ENCODE results near the gene LEAP2. TPM values are rescaled to one million over a fixed set of nuclear protein-coding genes. Genes with fewer than 3 reads are reported as not detected.

Gene LEAP2, protein sequence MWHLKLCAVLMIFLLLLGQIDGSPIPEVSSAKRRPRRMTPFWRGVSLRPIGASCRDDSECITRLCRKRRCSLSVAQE
- 1 to 10 TPM; 4.4 to 4.5 TPM for total RNA-seq

DNA sequence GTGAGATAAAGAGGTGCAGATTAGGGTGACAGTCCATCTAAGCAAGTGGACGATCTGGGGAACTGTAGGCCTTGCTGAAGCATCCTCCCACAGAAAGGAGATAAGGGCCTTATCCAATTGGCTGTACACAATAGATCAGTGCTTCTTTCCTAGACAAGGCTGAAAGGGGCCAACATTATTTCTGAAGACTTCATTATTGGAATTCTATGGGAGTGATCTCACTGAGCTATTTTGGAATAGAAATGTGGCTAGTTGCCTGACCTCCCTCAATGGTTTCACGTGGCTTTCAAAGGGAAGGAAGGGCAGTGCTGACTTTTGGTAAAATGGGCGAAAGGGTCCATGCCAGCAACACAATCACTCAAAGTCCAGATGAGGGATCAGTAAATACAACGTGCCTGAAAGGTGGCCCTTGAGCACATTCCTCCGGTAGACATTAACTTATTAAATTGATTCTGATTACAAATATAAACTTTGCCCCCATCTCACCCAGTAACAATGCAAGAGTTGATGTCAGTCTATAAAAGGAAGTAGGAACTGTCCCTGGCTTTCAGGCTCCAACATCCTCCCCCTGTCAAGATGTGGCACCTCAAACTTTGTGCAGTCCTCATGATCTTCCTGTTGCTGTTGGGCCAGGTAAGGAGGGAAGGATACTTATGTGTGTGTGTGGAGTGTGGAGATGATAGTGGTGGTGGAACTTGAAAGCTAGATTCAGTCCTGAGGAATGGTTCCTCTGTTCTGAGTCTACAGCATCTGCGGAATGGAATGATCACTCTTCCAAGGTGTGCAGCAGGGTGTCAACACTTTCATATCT is at the start of gene LEAP2:
LEAP2 (plus strand) TSS at position 550 of the 811 bp plus-strand sequence; CDS start at position 577, 27 bp downstream.
- Mint-ChIP-seq H3K4me1 (peaks cover 3% of the 10 kb centered on the region), H3K36me3 (peaks cover 6% of the 10 kb centered on the region), H3K27me3 (no peaks in the 10 kb centered on the region), H3K27ac (no peak within 1 kb of the TSS), H3K4me3 (no peak within 1 kb of the TSS), H3K9me3 (no peaks in the 10 kb centered on the region)
- no peak for DNase-seq
- POLR2A ChIA-PET, result no interaction called here
- peak; percentile 32 for ATAC-seq (ENCODE audit: low read depth)

DNA sequence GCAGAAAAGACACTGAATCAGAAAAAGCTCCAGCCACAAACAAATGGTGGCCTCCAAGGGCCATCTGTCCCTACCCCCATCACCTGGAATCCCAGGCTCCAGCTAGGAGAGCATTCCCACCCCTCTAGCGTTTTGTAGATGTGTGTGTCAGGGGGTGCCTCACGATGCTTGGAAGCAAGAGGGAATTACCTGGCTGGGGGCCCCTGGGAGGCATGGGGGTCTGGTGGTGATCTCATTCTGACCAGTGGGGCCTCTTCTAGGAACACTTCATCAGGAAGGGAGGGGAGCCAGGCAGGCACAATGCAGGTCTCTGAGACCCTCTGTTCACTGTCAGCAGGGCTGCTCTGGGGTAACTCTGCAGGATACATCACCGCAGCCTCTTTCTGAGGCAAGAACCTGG is 49.0 kb upstream of the LEAP2 start:
- ATAC-seq (ENCODE audit: low read depth), result no peak
- POLR2A ChIA-PET, result interaction anchor here (0.9 to 1.3 kb wide), 5 partner anchors 9 to 1180 kb away, joined by 3 read pairs; partner anchors contain the start of genes CCNI2, GDF9, HSPA4 and UQCRQ
- Mint-ChIP-seq H3K27me3 (peaks cover 39% of the 10 kb centered on the region), H3K36me3 (peaks cover 2% of the 10 kb centered on the region), H3K4me1 (peaks cover 22% of the 10 kb centered on the region), H3K4me3 (peak overlapping the region; percentile 75), H3K27ac (no peak overlapping the region), H3K9me3 (no peaks in the 10 kb centered on the region)
- no peak for DNase-seq

DNA sequence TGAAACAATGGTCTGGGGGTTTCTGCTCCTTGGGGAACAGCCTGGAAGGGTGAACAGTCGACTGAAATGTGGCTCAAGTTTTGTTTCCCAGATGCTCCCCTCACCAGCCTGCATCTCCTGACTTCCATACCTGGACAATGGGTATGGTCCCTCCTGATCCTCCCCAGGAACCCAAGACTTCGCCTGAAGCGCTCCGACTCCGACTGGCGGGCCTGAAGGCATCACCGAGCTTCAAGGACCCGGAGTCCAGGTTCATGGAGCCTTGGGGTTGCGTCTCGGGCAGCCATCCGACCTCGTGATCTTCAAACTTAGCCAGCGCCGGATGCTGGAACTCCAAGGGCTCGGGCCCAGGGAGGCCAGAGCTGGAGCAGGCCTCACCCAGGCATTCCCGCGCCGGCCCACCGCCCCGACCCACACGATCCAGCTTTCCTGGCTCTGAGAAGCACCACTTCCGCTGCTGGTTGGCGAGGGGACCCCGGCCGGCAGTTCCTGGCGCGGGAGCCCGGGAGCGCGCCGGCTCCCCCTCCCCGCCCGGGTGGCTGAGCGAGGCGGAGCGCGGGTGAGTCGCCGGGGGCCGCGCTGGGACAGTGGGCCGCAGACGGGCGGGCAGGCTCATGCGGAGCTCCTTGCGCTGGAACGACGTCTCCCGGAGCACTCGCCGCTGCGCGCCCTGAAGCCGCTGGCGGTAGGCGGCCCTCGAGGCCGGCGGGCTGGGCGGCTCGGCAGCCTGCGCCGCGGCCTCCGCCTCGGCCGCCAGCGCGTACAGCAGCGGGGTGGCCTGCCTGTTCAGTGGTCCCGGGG is 48.2 kb upstream of the LEAP2 start:
- peaks cover 19% of the 10 kb centered on the region for H3K4me1 Mint-ChIP-seq
- H3K27ac Mint-ChIP-seq, result no peak overlapping the region
- peaks cover 40% of the 10 kb centered on the region for H3K27me3 Mint-ChIP-seq
- POLR2A ChIA-PET, result interaction anchor here (0.5 to 1.4 kb wide), 9 partner anchors 34 to 1180 kb away, joined by 3 to 4 read pairs (median 3); partner anchors contain the start of genes CCNI2, GDF9, HSPA4 and SEPTIN8
- no peak for ATAC-seq (ENCODE audit: low read depth)
- peaks cover 2% of the 10 kb centered on the region for H3K36me3 Mint-ChIP-seq
- peak; percentile 67 for DNase-seq
- H3K4me3 Mint-ChIP-seq, result peak overlapping the region; percentile 75
- no peaks in the 10 kb centered on the region for H3K9me3 Mint-ChIP-seq

DNA sequence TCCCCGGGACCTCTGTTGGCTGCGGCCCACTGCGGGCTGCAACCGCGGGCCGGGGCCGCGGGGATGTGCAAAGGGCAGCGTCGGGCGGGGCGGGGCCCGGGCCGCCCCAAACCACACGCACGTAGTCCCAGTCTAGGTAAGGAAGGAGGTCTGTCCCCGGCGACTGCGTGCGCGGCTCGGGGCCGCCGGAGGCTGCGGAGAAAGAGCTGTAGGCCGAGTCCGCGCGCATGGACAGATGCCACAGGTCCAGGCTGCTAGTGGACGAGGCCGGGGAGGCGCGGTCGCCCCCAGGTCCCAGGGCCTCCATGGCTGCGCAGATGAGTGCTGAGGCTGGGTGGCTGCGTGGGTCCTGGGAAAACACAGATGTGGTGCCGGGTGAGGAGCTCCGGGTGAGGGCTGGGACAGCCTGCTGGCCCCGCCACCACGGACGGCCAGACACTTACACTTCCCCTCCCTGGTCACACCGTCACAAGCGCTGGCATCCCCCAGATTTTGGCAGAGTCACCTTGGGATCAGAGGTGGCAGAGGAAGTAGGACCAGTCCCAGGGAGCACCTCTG is 47.6 kb upstream of the LEAP2 start:
- no peaks in the 10 kb centered on the region for H3K9me3 Mint-ChIP-seq
- H3K36me3 Mint-ChIP-seq, result peaks cover 2% of the 10 kb centered on the region
- H3K4me3 Mint-ChIP-seq, result peak overlapping the region; percentile 67
- no peak overlapping the region for H3K27ac Mint-ChIP-seq
- DNase-seq, result no peak
- peaks cover 38% of the 10 kb centered on the region for H3K27me3 Mint-ChIP-seq
- ATAC-seq (ENCODE audit: low read depth), result peak; percentile 41
- POLR2A ChIA-PET, result interaction anchor here (1.2 to 1.4 kb wide), 2 partner anchors 49 to 72 kb away, joined by 3 read pairs; partner anchors contain the start of gene SEPTIN8
- H3K4me1 Mint-ChIP-seq, result peaks cover 17% of the 10 kb centered on the region

DNA sequence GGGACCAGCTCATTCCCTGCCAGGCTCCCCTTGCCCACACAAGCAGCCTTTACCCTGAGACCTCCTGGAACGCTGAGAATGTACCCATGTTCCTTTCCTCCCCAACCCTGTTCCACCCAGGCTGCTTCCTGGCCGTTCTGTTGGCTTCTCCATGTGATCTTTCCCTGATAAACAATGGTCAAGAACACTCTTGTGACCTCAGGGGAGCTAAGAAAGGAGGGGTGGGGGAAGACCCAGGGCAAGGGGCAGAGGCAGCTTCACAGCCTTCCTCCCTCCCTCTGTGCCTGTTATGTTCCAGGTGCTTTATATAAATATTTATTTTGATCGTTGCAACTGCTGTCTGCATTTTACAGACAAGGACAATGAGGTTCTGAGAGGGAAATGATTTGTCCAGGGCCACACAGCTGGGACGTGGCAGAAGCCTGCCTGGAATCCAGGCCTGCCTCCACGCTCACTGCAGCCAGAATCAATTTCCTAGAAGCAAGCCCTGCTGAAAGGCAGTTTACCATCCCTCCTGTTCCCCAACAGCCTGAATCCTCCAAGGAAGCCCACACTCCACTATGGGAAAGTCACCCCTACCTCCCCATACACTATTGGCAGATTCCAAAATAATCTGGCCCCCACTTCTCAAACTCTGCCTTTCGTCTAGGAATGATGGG is 46.9 kb upstream of the LEAP2 start:
- POLR2A ChIA-PET, result interaction anchor here (1.4 kb wide), 1 partner anchor 49 kb away, joined by 3 read pairs; the partner anchor contains the start of gene SEPTIN8
- Mint-ChIP-seq H3K36me3 (peaks cover 2% of the 10 kb centered on the region), H3K4me1 (peaks cover 20% of the 10 kb centered on the region), H3K27me3 (peaks cover 45% of the 10 kb centered on the region), H3K27ac (no peak overlapping the region), H3K4me3 (peak overlapping the region; percentile 67), H3K9me3 (no peaks in the 10 kb centered on the region)
- no peak for DNase-seq
- no peak for ATAC-seq (ENCODE audit: low read depth)

DNA sequence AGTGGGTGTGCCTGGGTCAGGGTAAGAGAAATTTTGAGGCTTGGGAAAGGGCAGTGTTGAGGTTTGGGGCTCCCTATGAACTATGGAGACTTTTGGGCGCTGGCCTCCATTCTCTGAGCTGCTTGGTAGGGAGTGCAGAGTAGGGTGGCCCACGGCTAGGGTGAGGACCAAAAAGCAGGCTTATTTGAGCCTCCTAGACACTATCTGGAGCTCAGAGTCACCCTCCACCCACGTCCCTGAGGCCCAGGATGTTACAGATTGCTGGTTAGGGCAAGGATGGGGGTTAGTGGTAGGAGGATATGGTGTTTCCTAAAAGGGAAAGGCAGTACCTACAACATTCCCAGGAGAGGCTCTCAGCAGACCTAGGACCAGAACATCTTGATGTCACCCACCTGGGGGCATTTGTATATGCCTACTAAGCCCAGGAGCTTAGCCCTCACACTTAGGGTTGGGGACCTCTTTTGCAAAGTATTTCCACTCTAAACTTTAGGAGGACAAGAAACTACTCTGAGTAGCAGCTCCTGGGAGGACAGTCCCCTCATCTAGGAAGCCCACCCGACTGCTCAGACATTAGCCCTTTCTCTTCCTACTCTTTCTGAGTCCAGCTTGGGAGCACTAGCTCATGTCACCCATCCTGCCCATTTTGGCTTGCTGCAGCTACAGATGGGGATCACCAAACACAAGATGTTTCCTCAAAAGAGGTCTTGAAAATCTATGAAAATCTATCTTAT is 45.4 kb upstream of the LEAP2 start:
- no peak overlapping the region for H3K4me3 Mint-ChIP-seq
- peaks cover 45% of the 10 kb centered on the region for H3K27me3 Mint-ChIP-seq
- H3K9me3 Mint-ChIP-seq, result no peaks in the 10 kb centered on the region
- peaks cover 20% of the 10 kb centered on the region for H3K4me1 Mint-ChIP-seq
- H3K27ac Mint-ChIP-seq, result no peak overlapping the region
- ATAC-seq (ENCODE audit: low read depth) (no peak), DNase-seq (no peak)
- peaks cover 2% of the 10 kb centered on the region for H3K36me3 Mint-ChIP-seq
- POLR2A ChIA-PET, result interaction anchor here (1.7 kb wide), 1 partner anchor 223 kb away, joined by 5 read pairs; the partner anchor contains the start of gene HSPA4

DNA sequence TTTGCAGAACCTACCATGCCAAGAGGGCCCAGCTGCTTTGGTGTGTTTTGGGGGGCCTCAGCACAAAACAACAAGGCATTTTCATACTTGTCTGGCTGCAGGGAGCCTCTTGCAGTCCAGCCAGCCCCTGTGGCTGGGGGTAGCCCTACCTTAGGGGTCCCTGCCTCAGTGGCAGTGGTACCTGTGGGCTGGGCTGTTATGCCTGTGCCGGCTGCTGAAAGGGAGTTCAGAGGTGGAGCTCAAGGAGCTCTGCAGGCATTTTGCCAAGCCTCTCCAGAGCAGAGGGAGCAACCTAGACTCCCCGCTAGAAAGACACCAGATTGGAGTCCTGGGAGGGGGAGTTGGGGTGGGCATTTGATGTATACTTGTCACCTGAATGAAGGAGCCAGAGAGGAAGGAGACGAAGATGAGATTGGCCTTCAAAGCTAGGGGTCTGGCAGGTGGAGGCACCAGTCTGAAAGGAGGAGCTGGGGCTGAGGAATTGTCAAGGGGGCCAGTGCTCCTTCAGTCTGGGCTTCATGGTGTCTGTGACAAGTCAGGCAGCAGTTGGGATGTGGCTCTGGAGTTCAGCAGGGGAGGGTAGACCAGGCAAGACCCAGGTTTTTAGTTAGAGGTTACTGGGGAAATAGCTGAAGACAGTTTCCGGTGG is 44.5 kb upstream of the LEAP2 start:
- Mint-ChIP-seq H3K4me3 (peak overlapping the region; percentile 91), H3K4me1 (peaks cover 14% of the 10 kb centered on the region), H3K36me3 (peaks cover 2% of the 10 kb centered on the region), H3K9me3 (no peaks in the 10 kb centered on the region), H3K27ac (peak overlapping the region; percentile 16), H3K27me3 (peaks cover 40% of the 10 kb centered on the region)
- no peak for ATAC-seq (ENCODE audit: low read depth)
- POLR2A ChIA-PET, result interaction anchor here (0.5 to 1.7 kb wide), 3 partner anchors 15 to 222 kb away, joined by 3 to 5 read pairs (median 3); partner anchors contain the start of genes HSPA4 and SOWAHA
- DNase-seq, result no peak

DNA sequence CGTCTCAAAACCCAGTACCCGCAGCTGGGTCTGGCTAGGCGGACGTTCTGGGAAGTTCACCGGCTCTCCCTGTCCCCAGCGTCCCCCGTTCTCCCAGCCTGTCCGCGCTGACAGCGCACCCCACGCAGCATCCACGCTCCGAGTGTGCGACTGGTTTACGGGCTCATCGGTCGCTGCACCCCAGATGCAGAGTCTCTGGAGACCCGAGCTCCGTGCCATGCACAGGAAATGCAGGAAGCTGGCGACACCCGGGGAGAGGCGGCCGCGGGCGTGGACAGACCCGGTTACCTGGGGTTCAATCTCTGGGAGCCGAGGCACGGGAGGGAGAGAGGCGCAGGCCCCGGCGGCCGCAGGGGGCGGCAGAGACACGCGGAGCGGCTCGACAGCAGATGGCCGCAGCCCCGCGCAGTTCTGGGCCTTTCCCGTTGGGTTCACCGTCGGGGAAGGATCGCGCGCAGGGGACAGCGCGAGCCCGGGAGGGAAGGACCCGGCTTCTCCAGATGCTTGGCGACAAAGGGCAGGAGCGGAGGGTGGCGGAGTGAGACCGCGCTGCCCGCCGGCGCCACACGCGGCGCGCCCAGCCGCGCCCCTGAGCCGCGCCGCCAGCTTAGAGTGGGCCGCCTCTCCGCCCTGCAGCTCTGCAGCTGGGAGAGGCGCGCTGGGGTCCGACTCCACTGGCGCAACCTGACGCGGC is 43.6 kb upstream of the LEAP2 start:
- Mint-ChIP-seq H3K4me1 (peaks cover 9% of the 10 kb centered on the region), H3K4me3 (peak overlapping the region; percentile 91), H3K27me3 (peaks cover 40% of the 10 kb centered on the region), H3K36me3 (peaks cover 2% of the 10 kb centered on the region), H3K9me3 (no peaks in the 10 kb centered on the region), H3K27ac (peak overlapping the region; percentile 69)
- DNase-seq (peak; percentile 85), ATAC-seq (ENCODE audit: low read depth) (peak; percentile 83)
- POLR2A ChIA-PET, result interaction anchor here (0.5 to 1.5 kb wide), 2 partner anchors 16 to 132 kb away, joined by 3 read pairs; partner anchors contain the start of gene SOWAHA

DNA sequence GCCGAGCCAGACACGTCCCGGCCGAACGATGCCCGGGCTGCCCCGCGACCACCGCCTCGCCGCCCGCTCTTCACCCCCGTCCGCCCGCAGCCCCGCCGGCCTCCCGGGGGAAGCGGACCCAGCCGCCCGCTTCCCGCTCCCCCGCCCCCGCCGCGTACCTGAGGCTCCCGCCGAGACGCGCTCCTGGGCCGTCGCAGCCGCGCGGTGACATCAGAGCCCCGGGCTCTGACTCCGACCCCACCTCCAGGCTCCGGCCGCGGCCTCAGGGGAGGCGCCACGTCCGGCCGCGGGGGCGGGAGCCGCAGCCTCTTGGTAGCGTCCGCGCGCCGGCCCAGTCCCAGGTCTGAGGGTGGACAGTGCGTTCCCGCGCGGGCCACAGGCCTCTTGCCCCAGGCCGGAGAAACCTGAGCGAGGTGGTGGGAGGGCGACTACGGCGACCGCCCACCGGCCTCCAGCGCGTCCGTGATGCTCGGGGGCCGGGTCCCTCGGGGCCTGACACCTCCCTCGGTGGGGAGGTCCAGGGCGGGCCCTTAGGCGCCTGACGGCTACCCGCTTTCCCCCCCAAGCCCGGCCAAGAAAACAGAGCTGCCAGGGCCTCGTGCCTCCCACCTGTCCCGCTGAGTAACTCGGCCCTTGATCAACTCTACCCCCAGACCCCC is 42.9 kb upstream of the LEAP2 start, which contains the start of gene SHROOM1:
SHROOM1 (minus strand) TSS at position 212 of the 659 bp plus-strand sequence. CDS start 4,507 bp downstream, outside the sequence.
- DNase-seq (no peak), ATAC-seq (ENCODE audit: low read depth) (peak; percentile 27)
- peaks cover 40% of the 10 kb centered on the region for H3K27me3 Mint-ChIP-seq
- H3K9me3 Mint-ChIP-seq, result no peaks in the 10 kb centered on the region
- H3K4me1 Mint-ChIP-seq, result peaks cover 9% of the 10 kb centered on the region
- POLR2A ChIA-PET, result interaction anchor here (1.5 kb wide), 1 partner anchor 17 kb away, joined by 3 read pairs; the partner anchor contains the start of gene SOWAHA
- peak within 1 kb of the TSS; percentile 69 for H3K27ac Mint-ChIP-seq
- H3K4me3 Mint-ChIP-seq, result peak within 1 kb of the TSS; percentile 91
- peaks cover 2% of the 10 kb centered on the region for H3K36me3 Mint-ChIP-seq

DNA sequence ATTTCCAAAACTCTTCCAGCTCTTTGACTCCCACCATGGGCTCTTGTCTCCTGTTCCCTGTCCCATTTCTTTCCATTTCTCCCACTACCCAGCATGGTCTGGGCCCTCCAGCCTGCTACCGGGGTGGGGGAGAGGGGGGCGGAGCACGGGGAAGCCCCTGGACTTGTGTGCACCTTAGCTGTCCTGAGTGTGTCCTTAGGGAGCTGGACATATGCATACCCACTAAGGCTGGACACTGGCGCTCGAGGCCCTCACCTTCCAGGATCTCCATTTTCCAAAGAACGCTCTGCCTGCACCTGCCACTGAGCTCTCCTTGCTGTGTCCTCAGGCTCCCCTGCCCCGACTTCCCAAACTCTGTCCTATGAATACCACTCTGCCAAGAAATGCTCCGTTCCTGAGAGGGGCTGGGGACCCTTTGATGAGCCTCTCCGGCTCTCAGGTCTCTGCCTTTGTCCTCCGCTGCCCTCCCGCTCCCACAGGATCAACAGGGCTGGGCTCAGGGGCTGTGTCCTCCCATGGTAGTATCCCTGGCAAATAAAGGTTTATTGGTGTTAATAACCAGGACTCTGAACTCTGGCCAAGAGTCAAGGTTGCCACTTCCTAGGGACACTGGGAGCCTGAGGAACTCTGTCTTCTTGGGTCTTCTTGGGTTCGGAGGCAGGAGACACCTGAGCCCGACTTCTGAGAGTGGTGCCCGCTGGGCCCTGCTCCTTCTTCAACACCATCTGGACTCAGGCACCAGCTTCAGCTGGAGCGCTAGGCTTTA is 42.2 kb upstream of the LEAP2 start:
- DNase-seq (no peak), ATAC-seq (ENCODE audit: low read depth) (no peak)
- Mint-ChIP-seq H3K27ac (peak overlapping the region; percentile 60), H3K4me3 (peak overlapping the region; percentile 75), H3K9me3 (no peaks in the 10 kb centered on the region), H3K4me1 (peaks cover 9% of the 10 kb centered on the region), H3K27me3 (peaks cover 40% of the 10 kb centered on the region), H3K36me3 (peaks cover 2% of the 10 kb centered on the region)
- POLR2A ChIA-PET, result no interaction called here

Data from activated naive CD8-positive, alpha-beta T cell treated with anti-CD3 and anti-CD28 coated beads, Interleukin-2, amount 10 ng/mL, durations not matched to agents 7 days and 5 days (primary cell).